NCI-H526 (cell line): ENCODE results near the gene GPC6.

Experiments
- DNase-seq, 2 experiments: peaks; one replicate each; lab custom pipeline; 2025; lab: John Stamatoyannopoulos, UW

GPC6 gene

GRCh38 chr13:93843082-93843481, 616.5 kb downstream of the GPC6 start:
- no peak for DNase-seq

GRCh38 chr13:93847162-93847561, 620.6 kb downstream of the GPC6 start:
- DNase-seq, result no peak

- DNase-seq, result no peak
Observed at GRCh38 chr13:93848247-93848646, 621.6 kb downstream of the GPC6 start.

DNA sequence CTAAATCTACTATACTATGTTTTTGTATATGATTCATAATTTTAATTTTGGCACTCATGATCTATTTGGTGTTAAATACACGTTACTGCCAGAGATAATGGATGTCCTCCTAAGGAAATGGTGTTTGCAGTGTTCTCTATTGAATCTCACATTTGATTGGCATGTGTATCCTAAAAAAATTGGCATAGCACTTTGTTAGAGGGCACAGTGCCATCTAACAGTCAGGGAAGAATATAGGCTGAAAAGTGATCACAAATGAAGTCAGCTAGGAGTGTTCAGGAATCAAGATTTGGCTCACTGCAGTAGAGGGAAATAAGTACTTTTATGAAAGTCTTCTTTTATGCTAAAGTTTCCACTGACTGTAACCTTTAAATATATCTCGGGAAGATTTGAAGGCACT, 624.6 kb downstream of the GPC6 start:
- DNase-seq, result no peak

DNA sequence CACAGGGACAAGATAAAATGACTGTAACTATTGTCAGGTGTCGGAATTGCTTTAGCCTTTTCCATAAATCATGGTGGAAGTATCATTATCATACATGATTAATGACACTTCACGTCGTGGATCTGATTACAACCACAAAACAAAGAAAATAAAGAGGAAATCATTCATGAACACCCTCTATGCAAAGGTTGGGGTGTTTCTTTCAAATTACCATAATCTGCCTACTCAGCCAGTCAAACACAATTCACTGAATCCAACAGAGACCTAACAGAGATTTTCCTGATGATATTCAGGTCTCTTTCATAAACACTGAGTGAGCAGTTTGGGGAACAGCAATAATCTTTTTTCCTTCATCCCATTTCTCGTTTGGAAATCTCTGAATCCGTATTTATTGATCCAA, 627.3 kb downstream of the GPC6 start:
- DNase-seq, result peak; percentile 87 to 88

GRCh38 chr13:93857126-93857525, 630.5 kb downstream of the GPC6 start:
- no peak for DNase-seq

DNA sequence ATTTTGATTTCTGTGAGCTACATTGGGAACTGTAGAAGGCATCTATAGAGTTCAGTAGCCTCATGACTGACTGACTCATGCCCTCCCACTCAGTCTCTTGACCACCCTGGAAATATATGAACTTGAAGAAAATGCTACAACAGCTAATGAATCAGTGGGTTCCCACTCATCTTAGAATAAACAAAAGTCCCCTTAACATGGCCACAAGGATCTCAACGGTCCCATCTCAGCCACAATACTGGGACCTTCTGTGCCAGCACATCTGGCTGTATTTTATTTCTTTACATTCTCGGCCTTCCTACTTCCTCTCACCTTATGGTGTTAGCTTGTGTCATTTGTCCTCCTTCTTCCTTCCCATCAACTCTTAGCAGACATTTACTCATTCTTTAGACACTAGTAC, 633.1 kb downstream of the GPC6 start:
- no peak for DNase-seq

DNA sequence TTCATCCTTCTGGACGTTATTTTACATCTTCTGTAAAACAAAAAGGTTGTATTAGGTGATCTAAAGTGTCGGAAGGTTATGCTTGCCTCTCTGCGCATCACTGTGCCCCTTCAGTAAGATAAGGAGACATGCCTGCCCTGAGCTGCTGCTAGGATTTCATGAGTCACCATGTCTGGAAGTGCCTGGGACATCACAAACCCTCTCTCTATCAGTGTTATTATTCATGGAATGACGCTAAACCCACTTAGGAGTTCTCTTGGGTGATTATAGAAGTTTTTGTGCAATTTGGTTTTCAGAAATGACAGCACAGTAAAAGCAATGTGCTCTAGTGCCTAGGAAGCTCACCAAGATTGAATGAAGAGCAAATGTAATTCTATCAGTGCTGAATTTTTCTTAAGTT, 635.2 kb downstream of the GPC6 start:
- DNase-seq, result no peak

- DNase-seq, result no peak
Observed at GRCh38 chr13:93862259-93862658, 635.7 kb downstream of the GPC6 start.

DNA sequence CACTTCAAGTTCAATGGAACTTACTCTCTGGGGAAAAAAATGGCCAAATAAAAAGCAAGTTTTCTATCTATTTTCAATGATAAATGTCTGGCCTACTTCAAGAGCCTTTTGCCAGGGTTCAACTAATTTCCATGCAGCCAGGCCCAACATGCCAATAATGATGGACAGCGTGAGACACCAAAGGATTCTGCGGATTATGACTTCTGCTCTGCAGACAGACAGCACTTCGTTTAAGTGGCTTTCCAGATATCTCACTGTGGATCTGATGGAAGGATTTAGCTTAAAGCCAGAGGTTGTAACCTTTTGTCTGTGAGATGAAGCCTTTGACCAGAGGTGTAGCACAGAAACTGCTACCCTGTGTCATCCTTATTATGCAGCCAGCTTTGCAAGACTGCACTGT, 638.6 kb downstream of the GPC6 start:
- no peak for DNase-seq

DNA sequence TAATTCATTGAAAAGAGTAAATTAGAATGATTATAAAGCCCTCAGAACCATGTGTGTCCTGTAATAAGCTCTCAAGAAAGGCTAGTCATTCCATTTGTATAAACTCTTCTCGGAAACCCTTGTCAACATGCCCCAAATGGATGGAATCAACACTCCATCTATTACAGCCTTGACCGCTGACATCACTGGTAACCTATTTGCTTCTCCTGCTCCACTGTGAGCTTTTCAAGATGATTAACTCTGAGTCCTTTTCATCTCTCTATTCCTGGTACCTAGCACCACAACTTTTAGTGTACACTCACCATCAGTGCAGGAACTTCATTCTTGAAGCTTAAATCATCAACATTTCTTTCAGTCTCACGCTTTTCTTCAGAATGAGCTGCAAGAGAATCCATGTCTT, 640.9 kb downstream of the GPC6 start:
- no peak for DNase-seq

- no peak for DNase-seq
Observed at GRCh38 chr13:93872376-93872775, 645.8 kb downstream of the GPC6 start.

DNA sequence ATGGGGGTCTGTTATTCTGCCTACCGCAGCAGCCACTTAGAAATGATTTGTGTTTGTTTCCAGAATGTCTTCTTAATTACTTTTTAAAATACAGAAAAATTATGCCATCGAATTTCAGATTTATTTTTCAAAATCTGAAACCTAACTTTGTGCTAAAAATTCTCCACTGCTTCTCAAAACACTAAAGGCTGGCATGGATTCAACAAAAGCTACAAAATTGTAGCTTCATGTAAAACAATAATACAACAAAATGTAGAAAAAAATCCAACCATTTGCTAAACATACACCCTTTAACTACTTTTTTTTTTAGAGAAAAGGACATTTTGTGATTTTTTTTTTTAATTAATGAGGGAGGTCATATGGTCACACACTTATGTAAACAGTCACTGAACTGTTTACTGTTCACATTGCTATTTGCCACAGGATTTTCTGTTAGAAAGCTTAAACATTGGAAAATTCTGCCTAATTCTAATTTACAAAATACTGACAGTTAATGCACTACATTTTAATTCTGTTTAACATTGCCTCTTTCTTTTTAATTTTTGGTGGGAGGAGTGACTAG, 646.3 kb downstream of the GPC6 start:
- DNase-seq, result no peak

DNA sequence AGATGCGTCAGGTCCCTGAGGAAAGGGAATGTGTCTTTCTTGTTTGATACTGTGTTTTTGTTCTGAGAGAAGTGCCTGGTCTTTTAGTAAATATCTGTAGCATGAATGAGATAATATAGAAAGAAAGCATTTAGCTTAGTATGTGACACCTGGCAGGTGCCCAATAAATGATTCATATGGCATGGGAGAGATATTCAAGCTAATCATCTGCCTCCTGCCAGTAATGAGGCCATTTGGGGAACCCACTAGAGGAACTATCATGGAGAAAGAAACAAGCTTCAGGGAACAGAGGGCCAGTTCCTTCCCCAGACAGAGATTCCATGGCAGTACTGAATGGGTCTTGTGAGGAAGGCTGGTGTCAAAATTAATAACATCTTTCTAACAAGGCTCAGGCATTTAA, 648.9 kb downstream of the GPC6 start:
- no peak for DNase-seq

DNA sequence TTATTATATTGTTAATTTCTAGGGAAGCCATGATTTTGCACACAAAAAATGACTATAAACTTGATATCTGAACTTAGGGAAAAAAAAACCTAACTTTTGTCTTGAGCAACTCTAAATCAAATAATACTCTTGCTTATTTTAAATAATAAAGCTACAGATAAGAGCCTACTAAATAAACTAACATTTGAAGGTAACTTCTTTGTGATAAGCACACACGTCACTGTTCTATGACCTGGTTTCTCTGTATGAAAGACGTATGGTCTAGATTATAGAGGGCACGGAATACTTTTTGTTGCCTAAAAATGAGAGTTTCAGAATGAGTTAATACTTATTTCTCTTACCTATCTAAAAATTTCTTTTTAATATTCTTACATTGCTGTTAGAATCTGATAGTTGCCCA, 649.6 kb downstream of the GPC6 start:
- no peak for DNase-seq

GRCh38 chr13:93878675-93879074, 652.1 kb downstream of the GPC6 start:
- DNase-seq, result no peak

- no peak for DNase-seq
Observed at GRCh38 chr13:93881411-93881810, 654.8 kb downstream of the GPC6 start.

GRCh38 chr13:93882086-93882651, 655.6 kb downstream of the GPC6 start:
- DNase-seq, result no peak

DNA sequence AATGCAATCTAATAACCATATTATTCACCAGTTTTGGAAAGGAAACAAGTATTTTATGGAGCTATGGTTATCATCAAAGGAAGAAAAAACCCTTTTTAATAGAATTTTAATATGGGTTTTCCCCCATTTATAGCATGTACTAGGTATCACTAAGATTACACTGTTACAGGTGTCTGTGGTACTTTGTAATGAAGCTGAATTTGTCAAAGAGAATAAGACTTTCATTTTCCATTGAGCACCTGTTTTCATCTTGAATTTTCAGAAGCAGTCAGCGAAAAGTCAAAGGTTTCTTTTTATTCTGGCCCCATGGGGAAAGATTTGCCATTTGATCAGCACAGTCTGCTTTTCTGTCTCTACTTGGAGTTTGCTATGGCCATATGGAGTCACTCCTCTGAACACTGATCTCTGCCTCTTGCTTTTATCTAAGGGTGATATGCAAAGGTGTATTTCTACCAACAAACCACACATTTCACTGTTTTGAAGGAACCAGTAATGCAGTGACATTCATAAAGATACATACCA, 662.9 kb downstream of the GPC6 start:
- no peak for DNase-seq

- no peak for DNase-seq
Observed at GRCh38 chr13:93899981-93900380, 673.4 kb downstream of the GPC6 start.

- no peak for DNase-seq
Observed at GRCh38 chr13:93900731-93901130, 674.1 kb downstream of the GPC6 start.

DNA sequence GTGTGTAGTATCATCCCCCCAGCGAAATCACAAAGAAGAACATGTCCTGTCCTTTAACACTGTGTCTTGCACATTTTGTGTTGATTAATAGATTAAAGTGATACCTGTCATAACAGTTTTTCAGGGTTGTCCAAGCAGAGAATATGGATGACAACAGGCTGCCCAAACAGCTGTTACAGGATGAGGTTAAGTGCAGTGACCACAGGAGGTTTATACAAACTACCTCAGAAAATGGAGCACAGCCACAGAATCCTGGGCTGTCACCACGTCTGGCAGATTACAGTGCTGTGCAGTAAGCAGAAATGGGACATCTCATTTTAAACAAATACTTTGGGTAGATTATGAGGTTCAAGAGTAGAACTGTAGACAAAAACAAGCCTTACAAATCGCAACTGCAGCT, 677.3 kb downstream of the GPC6 start:
- DNase-seq, result no peak

DNA sequence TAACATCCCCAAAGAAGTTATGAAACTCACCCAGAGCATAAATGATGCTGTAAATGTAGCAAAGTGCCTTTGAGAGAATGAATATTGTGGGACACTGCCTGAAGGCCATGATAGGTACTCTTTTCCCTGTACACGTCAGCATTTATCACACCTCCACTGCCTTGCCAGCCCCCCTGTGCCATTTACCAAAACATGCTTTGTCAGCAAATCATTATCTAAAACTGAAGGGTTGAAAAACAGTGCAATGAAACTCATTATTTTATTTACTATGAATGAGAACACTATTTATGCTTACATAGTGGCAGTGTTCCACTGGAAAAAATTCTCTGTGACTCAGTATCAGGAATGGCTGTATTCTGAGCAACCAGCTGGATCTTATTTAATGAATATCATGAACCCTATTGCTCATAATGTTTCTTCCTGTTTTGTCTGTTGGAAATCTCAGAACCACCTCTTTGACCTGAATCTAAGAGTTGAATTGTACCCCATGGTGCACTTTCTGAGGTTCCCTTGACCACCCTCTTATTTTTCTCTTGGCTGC, 688.7 kb downstream of the GPC6 start:
- DNase-seq, result no peak
